Adrenal gland (tissue), 12 donors: ENCODE measurements around the gene TCF19. TPM values are rescaled to one million over a fixed set of nuclear protein-coding genes. Genes with fewer than 3 reads are reported as not detected.
"Not testable (repeated sequence)": the region's sequence is repeated elsewhere in the genome, so short reads cannot be mapped to it uniquely, and the experiment has no call there.

Source experiments
- DNase-seq, 7 donors: peaks; one replicate each; pipeline ENCODE4 v3.0.0-alpha.2; 2019 to 2020
- H3K27ac ChIP-seq, 5 donors: fragments of 200-600 bp; sonication (generic) in 4 of 5; 1 replicate in 3 of 5; 2 replicates in 2 of 5; pipeline versions ENCODE4 v1.5.1 to v1.8.0; 2016 to 2020; ENCODE audit warnings: mild to moderate bottlenecking in 1 of 5
- H3K27me3 ChIP-seq: fragments of 200-600 bp; 2 replicates; pipeline ENCODE4 v1.8.0; 2021
- H3K36me3 ChIP-seq, 2 donors: fragments of 200-600 bp; replicated peaks in 1 of 2; 1 replicate in 1 of 2; 2 replicates in 1 of 2; pipeline versions ENCODE4 v1.5.1 to v1.8.0; 2018 to 2022
- H3K4me1 ChIP-seq, 2 donors: fragments of 200-600 bp; replicated peaks in 1 of 2; 1 replicate in 1 of 2; 2 replicates in 1 of 2; pipeline versions ENCODE4 v1.5.1 to v1.8.0; 2018 to 2021
- H3K4me3 ChIP-seq, 4 donors: fragments of 200-600 bp; sonication (generic) in 3 of 4; one replicate each; pipeline ENCODE4 v1.5.1; 2016 to 2018
- H3K9me3 ChIP-seq, 3 donors: fragments of 200-600 bp; sonication (generic) in 1 of 3; replicated peaks in 1 of 3; 1 replicate in 2 of 3; 2 replicates in 1 of 3; pipeline versions ENCODE4 v1.5.1 to v1.8.0; 2016 to 2021
- POLR2A ChIP-seq, 2 donors: fragments of 450-650 bp; IDR thresholded peaks; one replicate each; pipeline ENCODE4 v1.6.1; 2017; ENCODE audit warnings: antibody characterized with exemption in 2 of 2, mild to moderate bottlenecking in 2 of 2, moderate library complexity in 1 of 2
- whole genome bisulfite sequencing, 4 donors: extraction: QIAGEN DNeasy Blood & Tissue Kit in 2 of 4; methylation state at CpG; one replicate each; pipeline versions ENCODE4 v1.1.5 to v1.1.7; 2013 to 2017; 5-methylcytosine and 5-hydroxymethylcytosine counted together
- intact Hi-C, 2 donors: fragments of 100-400 bp; cut with DNase I; formaldehyde crosslinking; loops; one replicate each; pipeline versions ENCODE4 v1.14.1 to v1.15.0; 2022 to 2023
- polyA plus RNA-seq, 3 donors: library from polyadenylated mRNA; stranded (reverse); fragments of 200-250 nt in 2 of 3; fragments of 350-450 nt in 1 of 3; fragmentation: Illumina TruSeq in 1 of 3; extraction: RNeasy Lipid Tissue Mini Kit (QIAGEN cat#74804) in 1 of 3; gene quantifications; one replicate each; pipeline ENCODE4 v1.2.3, GENCODE V29; 2013 to 2014
- total RNA-seq, 9 donors: library from RNA; depleted of rRNA in 4 of 9; stranded (reverse); fragments of >200 nt in 4 of 9; fragments of 120-200 nt in 1 of 9; fragmentation: NEBNext Ultra II Directional in 1 of 9; extraction: Animal tissue kit (Norgen Biotek cat#: 25700) in 1 of 9; gene quantifications; one replicate each; pipeline versions ENCODE4 v1.1.0 to v1.2.4, GENCODE V29; 2013 to 2023
- TF ChIP-seq, protein P1 (sequence below), 6 experiments: fragments of 450-650 bp in 4 of 6; fragments of 200-600 bp in 2 of 6; sonication (generic) in 1 of 6; IDR thresholded peaks; 1 replicate in 5 of 6; 2 replicates in 1 of 6; pipeline versions ENCODE4 v1.5.1 to v1.8.0; 2016 to 2021; ENCODE audit warnings: antibody characterized with exemption in 6 of 6, mild to moderate bottlenecking in 2 of 6, moderate library complexity in 1 of 6
- donor health status: healthy with polysubstance abuse.
- donor health status: Bipolar disorder and iron deficiency.
- donor health status: DM: yes; HTN: yes; CAD: no.
- donor health status: DM: no; HTN: no; CAD: no.
- donor health status: DM: no; HTN: no; CAD: no.
- donor health status: DM: yes; HTN: yes; CAD: no.

TCF19 gene
- total and polyA plus RNA-seq, 12 donors: 1.8 to 8.4 (median 2.1) TPM

DNA sequence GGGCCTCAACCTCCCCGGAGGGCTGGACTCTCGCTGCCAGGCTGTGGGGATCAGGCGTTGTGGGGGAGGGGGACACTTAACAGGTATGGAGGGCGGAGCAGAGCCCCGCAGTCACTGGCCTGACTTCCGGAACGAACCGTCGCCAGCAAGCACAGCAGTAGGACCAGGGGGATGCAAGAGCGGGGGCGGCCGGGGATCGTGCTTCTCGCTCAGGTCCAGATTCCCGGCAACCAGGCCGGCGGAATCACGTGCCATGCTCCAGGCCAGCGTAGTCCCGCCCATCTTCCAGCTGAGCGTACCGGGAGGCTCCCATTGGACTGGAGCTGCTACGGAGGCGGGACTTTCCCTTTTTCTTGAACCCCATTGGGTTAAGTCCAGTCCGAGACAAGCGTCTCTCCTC lies 22.1 kb downstream of the TCF19 start:
- Histone ChIP-seq H3K4me3 (no peak overlapping the region), H3K9me3 (no peaks in the 10 kb centered on the region)

DNA sequence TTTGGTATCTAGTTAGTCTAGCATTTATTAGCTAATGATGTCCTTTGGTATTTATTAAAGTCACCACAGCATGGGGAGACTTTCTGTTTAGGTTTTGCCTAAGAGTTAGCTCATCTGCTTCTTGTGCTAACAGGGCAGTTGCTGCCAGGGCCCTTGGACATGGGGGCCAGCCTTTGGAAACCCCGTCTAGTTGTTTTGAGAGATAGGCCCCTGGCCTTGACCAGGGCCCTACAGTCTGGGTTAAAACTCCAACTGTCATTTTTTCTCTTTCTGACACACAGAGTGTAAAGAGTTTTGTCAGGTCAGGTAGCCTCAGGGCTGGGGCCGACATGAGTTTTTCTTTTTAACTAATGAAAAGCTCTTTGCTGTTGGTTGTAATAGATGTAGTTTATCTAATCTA lies 24.9 kb downstream of the TCF19 start:
- H3K9me3 ChIP-seq, H3K27me3 ChIP-seq, DNase-seq, H3K4me3 ChIP-seq, intact Hi-C loops, H3K27ac ChIP-seq, H3K36me3 ChIP-seq, H3K4me1 ChIP-seq: not testable (repeated sequence)
- WGBS, 4 donors: 68 to 92% (median 85%) methylated on average over 2 of the region's 2 CpGs

More for the DNA sequence above, 22.1 kb downstream of the TCF19 start:
- Histone ChIP-seq H3K36me3 (no peaks in the 10 kb centered on the region), H3K27me3 (no peaks in the 10 kb centered on the region), H3K27ac (no peak overlapping the region), H3K4me1 (no peaks in the 10 kb centered on the region)
- TF ChIP-seq, protein P1, sequence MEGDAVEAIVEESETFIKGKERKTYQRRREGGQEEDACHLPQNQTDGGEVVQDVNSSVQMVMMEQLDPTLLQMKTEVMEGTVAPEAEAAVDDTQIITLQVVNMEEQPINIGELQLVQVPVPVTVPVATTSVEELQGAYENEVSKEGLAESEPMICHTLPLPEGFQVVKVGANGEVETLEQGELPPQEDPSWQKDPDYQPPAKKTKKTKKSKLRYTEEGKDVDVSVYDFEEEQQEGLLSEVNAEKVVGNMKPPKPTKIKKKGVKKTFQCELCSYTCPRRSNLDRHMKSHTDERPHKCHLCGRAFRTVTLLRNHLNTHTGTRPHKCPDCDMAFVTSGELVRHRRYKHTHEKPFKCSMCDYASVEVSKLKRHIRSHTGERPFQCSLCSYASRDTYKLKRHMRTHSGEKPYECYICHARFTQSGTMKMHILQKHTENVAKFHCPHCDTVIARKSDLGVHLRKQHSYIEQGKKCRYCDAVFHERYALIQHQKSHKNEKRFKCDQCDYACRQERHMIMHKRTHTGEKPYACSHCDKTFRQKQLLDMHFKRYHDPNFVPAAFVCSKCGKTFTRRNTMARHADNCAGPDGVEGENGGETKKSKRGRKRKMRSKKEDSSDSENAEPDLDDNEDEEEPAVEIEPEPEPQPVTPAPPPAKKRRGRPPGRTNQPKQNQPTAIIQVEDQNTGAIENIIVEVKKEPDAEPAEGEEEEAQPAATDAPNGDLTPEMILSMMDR (IDR thresholded peaks at IDR 0.05): no peak
- TF ChIP-seq POLR2A (IDR thresholded peaks at IDR 0.05): no peak
- WGBS, 4 donors: 49 to 85% (median 70%) methylated on average over 10 to 26 of the region's 26 CpGs
- peak; percentile 37 to 95 (median 70) for DNase-seq
- intact Hi-C loops: no loop called here

DNA sequence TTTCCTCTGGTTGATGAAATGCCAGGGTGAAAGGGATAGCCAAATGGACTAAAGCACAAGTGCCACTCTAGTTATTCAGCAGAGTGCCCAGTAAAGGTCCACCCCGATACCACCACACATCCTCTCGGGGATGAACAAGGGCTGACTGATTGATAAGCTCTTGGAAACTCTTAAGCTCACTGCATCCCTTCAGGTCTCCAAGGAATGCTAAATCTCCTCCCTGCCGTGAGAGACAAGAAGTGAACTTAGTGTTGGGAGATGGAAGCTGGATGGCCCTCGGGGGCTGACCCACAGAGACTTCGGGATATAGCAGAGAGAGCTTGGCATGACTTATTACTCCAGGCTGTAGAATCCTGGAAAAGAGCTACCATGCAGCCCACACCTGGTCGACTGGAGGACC lies 25.5 kb downstream of the TCF19 start:
- intact Hi-C loops, H3K4me3 ChIP-seq, H3K27me3 ChIP-seq, H3K9me3 ChIP-seq, H3K36me3 ChIP-seq, DNase-seq, H3K27ac ChIP-seq, H3K4me1 ChIP-seq: not testable (repeated sequence)
- 52 to 78% (median 70%) methylated on average over 6 of the region's 6 CpGs for WGBS, 4 donors

DNA sequence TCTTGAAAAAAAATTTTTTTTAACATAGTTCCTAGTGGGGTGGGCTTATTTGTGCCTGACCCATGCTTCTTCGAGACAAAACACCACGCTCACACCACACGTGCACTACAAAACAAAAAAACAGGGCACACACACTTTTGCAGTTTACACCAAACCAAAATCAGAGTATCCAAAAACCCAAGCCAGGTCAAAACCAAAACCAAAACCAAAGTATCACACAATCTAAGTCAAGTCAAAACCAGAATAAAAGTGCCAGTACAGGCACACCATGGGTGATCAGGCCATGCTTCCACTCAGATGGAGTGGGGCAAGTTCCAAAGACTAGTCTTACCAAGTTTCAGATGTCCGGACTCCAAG lies 27.3 kb downstream of the TCF19 start:
- H3K27me3 ChIP-seq, H3K36me3 ChIP-seq, intact Hi-C loops, H3K4me1 ChIP-seq, H3K9me3 ChIP-seq, H3K27ac ChIP-seq, DNase-seq, H3K4me3 ChIP-seq: not testable (repeated sequence)
- 90 to 96% (median 94%) methylated on average over 3 to 4 of the region's 4 CpGs for WGBS, 4 donors

DNA sequence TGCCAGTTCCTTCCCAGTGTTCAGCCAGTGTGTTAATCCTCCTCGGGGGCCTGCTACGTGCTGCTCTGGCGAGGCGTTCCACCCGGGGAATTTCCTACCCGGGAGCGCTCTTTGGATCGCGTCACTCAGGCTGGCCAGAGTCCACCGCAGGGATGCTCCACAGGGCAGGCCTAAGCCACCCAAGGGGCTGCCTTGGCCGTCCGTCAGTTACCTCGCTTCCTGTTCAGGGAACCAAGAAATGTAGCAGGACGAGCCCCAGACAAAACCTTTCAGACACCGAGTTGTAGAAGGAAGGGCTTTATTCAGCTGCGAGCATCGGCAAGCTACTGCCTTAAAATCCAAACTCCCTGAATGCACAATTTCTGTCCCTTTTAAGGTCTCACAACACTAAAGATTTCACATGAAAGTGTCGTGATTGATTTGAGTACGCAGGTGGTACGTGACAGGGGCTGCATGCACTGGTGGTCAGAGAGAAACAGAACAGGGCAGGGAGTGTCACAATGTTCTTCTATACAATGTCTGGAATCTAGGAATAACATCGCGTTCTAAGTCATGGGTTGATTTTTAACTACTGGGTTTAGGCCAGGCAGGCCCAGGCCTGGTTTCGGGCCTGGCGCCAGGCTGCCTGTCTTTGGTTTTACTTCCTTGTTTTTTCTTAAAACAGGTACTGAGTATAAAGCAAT lies 27.8 kb downstream of the TCF19 start:
- Histone ChIP-seq H3K9me3 (no peaks in the 10 kb centered on the region), H3K27me3 (no peaks in the 10 kb centered on the region), H3K36me3 (no peaks in the 10 kb centered on the region), H3K27ac (no peak overlapping the region), H3K4me3 (no peak overlapping the region), H3K4me1 (no peaks in the 10 kb centered on the region)
- no peak for TF ChIP-seq POLR2A (IDR thresholded peaks at IDR 0.05)
- TF ChIP-seq, protein P1 (IDR thresholded peaks at IDR 0.05): no peak
- peak in 1 of 7 donors; percentile 28 for DNase-seq
- WGBS, 4 donors: 83 to 91% (median 87%) methylated on average over 19 to 24 of the region's 24 CpGs
- intact Hi-C loops: no loop called here

DNA sequence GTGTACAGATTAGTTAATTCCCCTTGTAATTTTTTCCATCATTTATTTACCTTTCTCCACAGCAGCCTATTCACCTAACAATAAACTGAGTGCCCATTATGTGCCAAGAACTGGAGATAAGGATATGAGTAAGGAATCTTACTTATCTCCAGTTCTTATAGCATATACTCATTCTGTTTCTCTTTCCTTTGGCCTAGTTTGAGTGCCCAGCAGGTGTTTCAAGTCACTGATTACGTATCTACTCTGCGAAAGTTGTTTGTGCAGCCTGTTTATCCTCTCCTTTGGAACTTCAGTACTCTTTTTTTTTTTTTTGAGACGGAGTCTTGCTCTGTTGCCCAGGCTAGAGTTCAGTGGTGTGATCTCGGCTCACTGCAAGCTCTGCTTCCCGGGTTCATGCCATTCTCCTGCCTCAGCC lies 29.4 kb downstream of the TCF19 start:
- no peak overlapping the region for H3K4me3 ChIP-seq
- no peak overlapping the region for H3K27ac ChIP-seq
- intact Hi-C loops: no loop called here
- H3K9me3 ChIP-seq: no peaks in the 10 kb centered on the region
- no peaks in the 10 kb centered on the region for H3K36me3 ChIP-seq
- H3K27me3 ChIP-seq: no peaks in the 10 kb centered on the region
- H3K4me1 ChIP-seq: no peaks in the 10 kb centered on the region
- DNase-seq: no peak
- WGBS, 4 donors: 82 to 94% (median 88%) methylated on average over 5 of the region's 5 CpGs
- TF ChIP-seq, protein P1 (IDR thresholded peaks at IDR 0.05): no peak
- no peak for TF ChIP-seq POLR2A (IDR thresholded peaks at IDR 0.05)

DNA sequence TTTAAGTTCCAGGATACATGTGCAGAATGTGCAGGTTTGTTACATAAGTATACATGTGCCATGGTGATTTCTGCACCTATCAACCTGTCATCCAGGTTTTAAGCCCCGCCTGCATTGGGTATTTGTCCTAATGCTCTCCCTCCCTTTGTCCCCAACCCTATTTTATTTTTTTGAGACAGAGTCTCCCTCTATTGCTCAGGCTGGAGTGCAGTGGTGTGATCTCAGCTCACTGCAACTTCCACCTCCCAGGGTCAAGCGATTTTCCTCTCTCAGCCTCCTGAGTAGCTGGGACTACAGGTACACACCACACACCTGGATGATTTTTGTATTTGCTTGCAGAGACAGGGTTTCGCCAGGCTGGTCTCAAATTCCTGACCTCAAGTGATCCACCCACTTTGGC lies 30.8 kb downstream of the TCF19 start:
- H3K27ac ChIP-seq, H3K36me3 ChIP-seq, H3K9me3 ChIP-seq, intact Hi-C loops, H3K4me3 ChIP-seq, DNase-seq, H3K4me1 ChIP-seq, H3K27me3 ChIP-seq: not testable (repeated sequence)
- WGBS, 4 donors: 75 to 92% (median 83%) methylated on average over 3 of the region's 3 CpGs
